HepG2 (cell line): ENCODE data around the gene TLE7. TPM values are rescaled to one million over a fixed set of nuclear protein-coding genes. Genes with fewer than 3 reads are reported as not detected.

Experiments
- ATF6 ChIP-seq: sonication (generic); formaldehyde crosslinking; conservative IDR thresholded peaks from 2 replicates; pipeline ENCODE4 v1.4.0; 2020; ENCODE audit warnings: missing genetic modification reagents
- MYC ChIP-seq: sonication (generic); formaldehyde crosslinking; IDR thresholded peaks from 2 replicates; pipeline ENCODE4 v1.9.0; 2021; ENCODE audit warnings: missing genetic modification reagents, borderline replicate concordance
- RBM39 ChIP-seq: fragments of 200-400 bp; formaldehyde crosslinking; IDR thresholded peaks from one replicate; pipeline ENCODE4 v1.6.1; 2018; ENCODE audit warnings: antibody characterized with exemption, mild to moderate bottlenecking, low read depth, low read length; ENCODE audit not compliant: poor library complexity, severe bottlenecking
- SMAD1 ChIP-seq: sonication (generic); formaldehyde crosslinking; IDR thresholded peaks from 2 replicates; pipeline ENCODE4 v1.4.0; 2020; ENCODE audit warnings: missing genetic modification reagents, low read depth, mild to moderate bottlenecking, borderline replicate concordance
- XBP1 ChIP-seq: sonication (generic); formaldehyde crosslinking; IDR thresholded peaks from 2 replicates; pipeline ENCODE4 v1.5.0; 2020; ENCODE audit warnings: missing genetic modification reagents
- ZNF136 ChIP-seq: sonication (generic); formaldehyde crosslinking; IDR thresholded peaks from 2 replicates; pipeline ENCODE4 v1.8.1; 2022; ENCODE audit warnings: low read depth, mild to moderate bottlenecking, moderate library complexity, missing genetic modification reagents
- ZNF17 ChIP-seq: sonication (generic); formaldehyde crosslinking; IDR thresholded peaks from 2 replicates; pipeline ENCODE4 v1.5.0; 2020; ENCODE audit warnings: mild to moderate bottlenecking, missing genetic modification reagents
- ZNF737 ChIP-seq: sonication (generic); formaldehyde crosslinking; IDR thresholded peaks from 2 replicates; pipeline ENCODE4 v1.5.0; 2020; ENCODE audit warnings: missing genetic modification reagents, mild to moderate bottlenecking, borderline replicate concordance
- ZSCAN25 ChIP-seq: sonication (generic); formaldehyde crosslinking; IDR thresholded peaks from 2 replicates; pipeline ENCODE4 v1.8.0; 2022; ENCODE audit warnings: mild to moderate bottlenecking, missing genetic modification reagents
- polyA plus RNA-seq, 8 experiments: library from polyadenylated mRNA; depleted of rRNA in 3 of 8; stranded (reverse) in 7 of 8; unstranded in 1 of 8; fragments of >200 nt; fragmentation: Illumina TruSeq in 4 of 8; extraction: Trizol in 4 of 8; gene quantifications; 2 replicates each; pipeline versions ENCODE4 v1.2.1 to v1.2.3, GENCODE V29; 2011 to 2016; ENCODE audit warnings: low read depth in 4 of 8, missing spikeins in 1 of 8, mixed read lengths in 1 of 8; ENCODE audit not compliant: insufficient read depth in 1 of 8
- total RNA-seq, 5 experiments: library from RNA; depleted of rRNA; stranded (reverse); fragments of >200 nt; fragmentation: Illumina TruSeq; extraction: Trizol; gene quantifications; 2 replicates each; pipeline ENCODE4 v1.2.3, GENCODE V29; 2016; ENCODE audit warnings: low read depth in 1 of 5
- TF ChIP-seq, protein P1 (sequence below): sonication (generic); formaldehyde crosslinking; IDR thresholded peaks from 2 replicates; pipeline ENCODE4 v1.5.0; 2020; ENCODE audit warnings: mild to moderate bottlenecking, missing genetic modification reagents, moderate library complexity
- TF ChIP-seq, protein P2 (sequence below): sonication (generic); formaldehyde crosslinking; IDR thresholded peaks from 2 replicates; pipeline ENCODE4 v1.4.0; 2020; ENCODE audit warnings: missing genetic modification reagents
- TF ChIP-seq, protein P3 (sequence below): sonication (generic); formaldehyde crosslinking; IDR thresholded peaks from 2 replicates; pipeline ENCODE4 v1.4.0; 2020; ENCODE audit warnings: missing genetic modification reagents

TLE7 gene
- total and polyA plus RNA-seq, 2 of the 13 experiments (the other 11 are each of a cell fraction or from before 2014, with no cell fraction given), result not detected

GRCh38 chr16:71441348-71442050, 355 bp downstream of the TLE7 start (continued):
- TF ChIP-seq, protein P1, sequence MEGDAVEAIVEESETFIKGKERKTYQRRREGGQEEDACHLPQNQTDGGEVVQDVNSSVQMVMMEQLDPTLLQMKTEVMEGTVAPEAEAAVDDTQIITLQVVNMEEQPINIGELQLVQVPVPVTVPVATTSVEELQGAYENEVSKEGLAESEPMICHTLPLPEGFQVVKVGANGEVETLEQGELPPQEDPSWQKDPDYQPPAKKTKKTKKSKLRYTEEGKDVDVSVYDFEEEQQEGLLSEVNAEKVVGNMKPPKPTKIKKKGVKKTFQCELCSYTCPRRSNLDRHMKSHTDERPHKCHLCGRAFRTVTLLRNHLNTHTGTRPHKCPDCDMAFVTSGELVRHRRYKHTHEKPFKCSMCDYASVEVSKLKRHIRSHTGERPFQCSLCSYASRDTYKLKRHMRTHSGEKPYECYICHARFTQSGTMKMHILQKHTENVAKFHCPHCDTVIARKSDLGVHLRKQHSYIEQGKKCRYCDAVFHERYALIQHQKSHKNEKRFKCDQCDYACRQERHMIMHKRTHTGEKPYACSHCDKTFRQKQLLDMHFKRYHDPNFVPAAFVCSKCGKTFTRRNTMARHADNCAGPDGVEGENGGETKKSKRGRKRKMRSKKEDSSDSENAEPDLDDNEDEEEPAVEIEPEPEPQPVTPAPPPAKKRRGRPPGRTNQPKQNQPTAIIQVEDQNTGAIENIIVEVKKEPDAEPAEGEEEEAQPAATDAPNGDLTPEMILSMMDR (CRISPR knock-in tag), result peak; percentile 87
- TF ChIP-seq SMAD1 (CRISPR knock-in tag) (no peak), MYC (CRISPR knock-in tag) (peak; percentile 60; the same call in 1 of the 2 replicates), XBP1 (CRISPR knock-in tag) (no peak), RBM39 (peak; percentile 22), ATF6 (CRISPR knock-in tag) (no peak), ZNF17 (CRISPR knock-in tag) (no peak), ZNF136 (CRISPR knock-in tag) (no peak), ZSCAN25 (no peak), ZNF737 (no peak)
- TF ChIP-seq, protein P2, sequence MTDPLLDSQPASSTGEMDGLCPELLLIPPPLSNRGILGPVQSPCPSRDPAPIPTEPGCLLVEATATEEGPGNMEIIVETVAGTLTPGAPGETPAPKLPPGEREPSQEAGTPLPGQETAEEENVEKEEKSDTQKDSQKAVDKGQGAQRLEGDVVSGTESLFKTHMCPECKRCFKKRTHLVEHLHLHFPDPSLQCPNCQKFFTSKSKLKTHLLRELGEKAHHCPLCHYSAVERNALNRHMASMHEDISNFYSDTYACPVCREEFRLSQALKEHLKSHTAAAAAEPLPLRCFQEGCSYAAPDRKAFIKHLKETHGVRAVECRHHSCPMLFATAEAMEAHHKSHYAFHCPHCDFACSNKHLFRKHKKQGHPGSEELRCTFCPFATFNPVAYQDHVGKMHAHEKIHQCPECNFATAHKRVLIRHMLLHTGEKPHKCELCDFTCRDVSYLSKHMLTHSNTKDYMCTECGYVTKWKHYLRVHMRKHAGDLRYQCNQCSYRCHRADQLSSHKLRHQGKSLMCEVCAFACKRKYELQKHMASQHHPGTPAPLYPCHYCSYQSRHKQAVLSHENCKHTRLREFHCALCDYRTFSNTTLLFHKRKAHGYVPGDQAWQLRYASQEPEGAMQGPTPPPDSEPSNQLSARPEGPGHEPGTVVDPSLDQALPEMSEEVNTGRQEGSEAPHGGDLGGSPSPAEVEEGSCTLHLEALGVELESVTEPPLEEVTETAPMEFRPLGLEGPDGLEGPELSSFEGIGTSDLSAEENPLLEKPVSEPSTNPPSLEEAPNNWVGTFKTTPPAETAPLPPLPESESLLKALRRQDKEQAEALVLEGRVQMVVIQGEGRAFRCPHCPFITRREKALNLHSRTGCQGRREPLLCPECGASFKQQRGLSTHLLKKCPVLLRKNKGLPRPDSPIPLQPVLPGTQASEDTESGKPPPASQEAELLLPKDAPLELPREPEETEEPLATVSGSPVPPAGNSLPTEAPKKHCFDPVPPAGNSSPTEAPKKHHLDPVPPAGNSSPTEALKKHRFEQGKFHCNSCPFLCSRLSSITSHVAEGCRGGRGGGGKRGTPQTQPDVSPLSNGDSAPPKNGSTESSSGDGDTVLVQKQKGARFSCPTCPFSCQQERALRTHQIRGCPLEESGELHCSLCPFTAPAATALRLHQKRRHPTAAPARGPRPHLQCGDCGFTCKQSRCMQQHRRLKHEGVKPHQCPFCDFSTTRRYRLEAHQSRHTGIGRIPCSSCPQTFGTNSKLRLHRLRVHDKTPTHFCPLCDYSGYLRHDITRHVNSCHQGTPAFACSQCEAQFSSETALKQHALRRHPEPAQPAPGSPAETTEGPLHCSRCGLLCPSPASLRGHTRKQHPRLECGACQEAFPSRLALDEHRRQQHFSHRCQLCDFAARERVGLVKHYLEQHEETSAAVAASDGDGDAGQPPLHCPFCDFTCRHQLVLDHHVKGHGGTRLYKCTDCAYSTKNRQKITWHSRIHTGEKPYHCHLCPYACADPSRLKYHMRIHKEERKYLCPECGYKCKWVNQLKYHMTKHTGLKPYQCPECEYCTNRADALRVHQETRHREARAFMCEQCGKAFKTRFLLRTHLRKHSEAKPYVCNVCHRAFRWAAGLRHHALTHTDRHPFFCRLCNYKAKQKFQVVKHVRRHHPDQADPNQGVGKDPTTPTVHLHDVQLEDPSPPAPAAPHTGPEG (CRISPR knock-in tag), result no peak
- TF ChIP-seq, protein P3, sequence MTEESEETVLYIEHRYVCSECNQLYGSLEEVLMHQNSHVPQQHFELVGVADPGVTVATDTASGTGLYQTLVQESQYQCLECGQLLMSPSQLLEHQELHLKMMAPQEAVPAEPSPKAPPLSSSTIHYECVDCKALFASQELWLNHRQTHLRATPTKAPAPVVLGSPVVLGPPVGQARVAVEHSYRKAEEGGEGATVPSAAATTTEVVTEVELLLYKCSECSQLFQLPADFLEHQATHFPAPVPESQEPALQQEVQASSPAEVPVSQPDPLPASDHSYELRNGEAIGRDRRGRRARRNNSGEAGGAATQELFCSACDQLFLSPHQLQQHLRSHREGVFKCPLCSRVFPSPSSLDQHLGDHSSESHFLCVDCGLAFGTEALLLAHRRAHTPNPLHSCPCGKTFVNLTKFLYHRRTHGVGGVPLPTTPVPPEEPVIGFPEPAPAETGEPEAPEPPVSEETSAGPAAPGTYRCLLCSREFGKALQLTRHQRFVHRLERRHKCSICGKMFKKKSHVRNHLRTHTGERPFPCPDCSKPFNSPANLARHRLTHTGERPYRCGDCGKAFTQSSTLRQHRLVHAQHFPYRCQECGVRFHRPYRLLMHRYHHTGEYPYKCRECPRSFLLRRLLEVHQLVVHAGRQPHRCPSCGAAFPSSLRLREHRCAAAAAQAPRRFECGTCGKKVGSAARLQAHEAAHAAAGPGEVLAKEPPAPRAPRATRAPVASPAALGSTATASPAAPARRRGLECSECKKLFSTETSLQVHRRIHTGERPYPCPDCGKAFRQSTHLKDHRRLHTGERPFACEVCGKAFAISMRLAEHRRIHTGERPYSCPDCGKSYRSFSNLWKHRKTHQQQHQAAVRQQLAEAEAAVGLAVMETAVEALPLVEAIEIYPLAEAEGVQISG (CRISPR knock-in tag), result peak; percentile 66
